HG02943 (cell line): ENCODE measurements around the gene RORB.

Source experiments
- ATAC-seq: cut with Tn5 transposase; IDR thresholded peaks from one replicate; pipeline ENCODE4 v1.9.1; 2021; ENCODE audit warnings: mild to moderate bottlenecking, low read depth, moderate library complexity; ENCODE audit not compliant: unreplicated experiment

RORB gene

GRCh38 chr9:74577956-74578355 lies 80.8 kb downstream of the RORB start:
- no peak for ATAC-seq

- no peak for ATAC-seq
These were observed 92.4 kb downstream of the RORB start for GRCh38 chr9:74589576-74589975.

- no peak for ATAC-seq
These were observed 98.2 kb downstream of the RORB start for GRCh38 chr9:74595286-74595685.

GRCh38 chr9:74598874-74599273 lies 101.7 kb downstream of the RORB start:
- no peak for ATAC-seq

- ATAC-seq = no peak
These were observed 112.7 kb downstream of the RORB start for GRCh38 chr9:74609671-74610405.

- ATAC-seq = no peak
These were observed 113.5 kb downstream of the RORB start for GRCh38 chr9:74610523-74611061.

- no peak for ATAC-seq
These were observed 133.1 kb downstream of the RORB start for GRCh38 chr9:74630228-74630627.

- ATAC-seq = no peak
These were observed 142.0 kb downstream of the RORB start for GRCh38 chr9:74639112-74639511.

GRCh38 chr9:74642376-74642775 lies 145.2 kb downstream of the RORB start:
- ATAC-seq = no peak

- no peak for ATAC-seq
These were observed 146.3 kb downstream of the RORB start for GRCh38 chr9:74643303-74643923.

GRCh38 chr9:74644023-74644422 lies 146.9 kb downstream of the RORB start:
- ATAC-seq = no peak

- no peak for ATAC-seq
These were observed 148.0 kb downstream of the RORB start for GRCh38 chr9:74645007-74645639.

- ATAC-seq = no peak
These were observed 156.4 kb downstream of the RORB start for GRCh38 chr9:74653410-74654080.

- ATAC-seq = no peak
These were observed 165.5 kb downstream of the RORB start for GRCh38 chr9:74662674-74663073.

GRCh38 chr9:74663439-74663838 lies 166.3 kb downstream of the RORB start:
- no peak for ATAC-seq

GRCh38 chr9:74666625-74667316 lies 169.6 kb downstream of the RORB start:
- no peak for ATAC-seq

- ATAC-seq = no peak
These were observed 175.1 kb downstream of the RORB start for GRCh38 chr9:74672237-74672636.

GRCh38 chr9:74674077-74674476 lies 176.9 kb downstream of the RORB start:
- ATAC-seq = no peak

- no peak for ATAC-seq
These were observed 184.8 kb downstream of the RORB start for GRCh38 chr9:74681906-74682305.

GRCh38 chr9:74683322-74683721 lies 186.2 kb downstream of the RORB start:
- ATAC-seq = no peak
